GM19193 (cell line): Measurements from ENCODE around the gene WRAP53.
A peak's percentile ranks its signal among the peaks of the same experiment; 100 is the strongest.

Experiments used
- POLR2A ChIP-seq: IDR thresholded peaks from 4 replicates; pipeline ENCODE4 v1.6.1; 2011; ENCODE audit not compliant: insufficient read depth, insufficient read length; ENCODE audit errors: extremely low read depth

The WRAP53 gene

DNA sequence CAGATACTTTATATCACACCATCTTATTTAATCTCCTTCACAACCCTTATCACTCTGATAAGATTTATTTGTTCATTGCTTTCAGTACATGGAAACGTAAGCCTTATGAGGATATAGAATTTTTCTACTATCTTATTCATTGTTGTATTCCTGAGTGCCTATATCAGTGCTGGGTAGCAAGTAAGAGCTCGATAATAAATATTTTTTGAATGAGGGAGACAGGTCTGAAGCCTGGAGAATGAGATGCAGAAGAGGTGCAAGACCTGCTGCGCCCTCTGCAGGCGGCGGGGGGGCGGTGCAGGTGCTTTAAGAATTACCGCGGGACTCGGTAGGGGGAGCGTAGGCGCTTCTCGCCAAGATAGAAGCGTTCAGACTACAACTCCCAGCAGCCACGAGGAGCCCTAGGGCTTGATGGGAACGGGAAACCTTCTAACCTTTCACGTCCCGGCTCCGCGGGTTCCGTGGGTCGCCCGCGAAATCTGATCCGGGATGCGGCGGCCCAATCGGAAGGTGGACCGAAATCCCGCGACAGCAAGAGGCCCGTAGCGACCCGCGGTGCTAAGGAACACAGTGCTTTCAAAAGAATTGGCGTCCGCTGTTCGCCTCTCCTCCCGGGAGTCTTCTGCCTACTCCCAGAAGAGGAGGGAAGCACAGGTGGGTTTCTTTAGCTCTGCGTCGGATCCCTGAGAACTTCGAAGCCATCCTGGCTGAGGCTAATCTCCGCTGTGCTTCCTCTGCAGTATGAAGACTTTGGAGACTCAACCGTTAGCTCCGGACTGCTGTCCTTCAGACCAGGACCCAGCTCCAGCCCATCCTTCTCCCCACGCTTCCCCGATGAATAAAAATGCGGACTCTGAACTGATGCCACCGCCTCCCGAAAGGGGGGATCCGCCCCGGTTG lies at the start of gene WRAP53:
WRAP53 (plus strand) TSS at position 570 of the 900 bp plus-strand sequence; CDS start at position 742, 172 bp downstream.
- TF ChIP-seq POLR2A: peak; percentile 67

- TF ChIP-seq POLR2A: no peak
These were observed 47.5 kb upstream of the WRAP53 start for GRCh38 chr17:7640783-7641182.

DNA sequence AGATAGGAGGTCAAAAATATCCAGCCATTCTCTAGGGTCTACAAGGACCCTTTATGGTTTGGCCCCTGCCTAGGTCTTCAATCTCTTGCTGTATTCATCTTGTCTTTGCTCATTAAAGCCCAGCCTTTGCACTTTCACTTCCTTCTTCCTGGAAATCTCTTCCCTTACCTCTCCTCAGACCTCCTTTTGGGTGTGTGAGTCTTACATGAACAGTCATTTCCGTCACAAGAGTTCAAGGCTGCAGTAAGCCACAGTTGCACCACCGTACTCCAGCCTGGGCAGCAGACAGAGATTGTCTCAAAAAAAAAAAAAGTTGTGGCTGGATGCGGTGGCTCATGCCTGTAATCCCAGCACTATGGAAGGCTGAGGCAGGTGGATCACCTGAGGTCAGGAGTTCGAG lies 43.5 kb upstream of the WRAP53 start:
- TF ChIP-seq POLR2A: no peak

GRCh38 chr17:7646457-7646856 lies 41.8 kb upstream of the WRAP53 start:
- TF ChIP-seq POLR2A: no peak

- TF ChIP-seq POLR2A: no peak
These were observed 41.3 kb upstream of the WRAP53 start for GRCh38 chr17:7647018-7647417.

GRCh38 chr17:7650509-7651096 lies 37.7 kb upstream of the WRAP53 start, which contains the start of gene ATP1B2:
TSS of gene ATP1B2 (plus strand) at chr17:7650926. CDS start at chr17:7651519, 593 bp downstream.
- TF ChIP-seq POLR2A: no peak

- TF ChIP-seq POLR2A: no peak
These were observed 37.1 kb upstream of the WRAP53 start for GRCh38 chr17:7651097-7651664.

DNA sequence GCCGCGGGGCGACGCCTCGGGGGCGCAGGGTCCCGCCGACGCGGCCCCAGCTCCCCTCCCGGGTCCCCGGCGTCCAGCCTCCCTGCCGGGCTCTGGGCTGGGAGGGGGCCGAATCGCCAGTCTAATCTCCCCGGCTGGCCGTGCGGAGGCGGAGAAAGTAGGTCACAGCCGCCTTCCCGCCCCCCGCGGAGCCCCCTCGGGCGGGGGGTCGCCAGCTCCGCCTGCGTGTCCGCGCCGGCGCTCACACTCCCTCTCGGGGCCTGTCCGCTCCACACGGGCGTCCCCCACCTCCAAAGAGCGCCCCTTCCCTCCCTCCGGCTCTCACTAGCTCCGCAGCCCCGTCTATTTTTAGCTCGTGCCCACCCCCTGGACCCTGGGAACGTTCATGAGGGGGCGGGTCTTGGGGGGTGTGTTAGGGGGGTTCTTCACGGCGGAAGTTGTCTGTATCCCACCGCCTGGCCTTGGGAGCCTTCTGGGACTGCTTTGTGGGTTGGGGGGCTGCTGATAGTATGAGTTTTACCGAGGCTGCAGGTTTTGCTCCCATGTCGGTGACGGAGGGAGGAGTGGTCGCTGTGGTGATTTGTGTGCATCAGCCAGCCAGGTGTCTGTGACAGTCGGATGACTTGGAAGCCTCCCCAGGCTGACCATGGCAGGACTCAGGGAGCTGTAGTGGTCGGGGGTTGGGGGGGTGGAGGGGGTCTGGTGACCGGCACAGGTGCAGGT lies 36.5 kb upstream of the WRAP53 start:
- no peak for TF ChIP-seq POLR2A

DNA sequence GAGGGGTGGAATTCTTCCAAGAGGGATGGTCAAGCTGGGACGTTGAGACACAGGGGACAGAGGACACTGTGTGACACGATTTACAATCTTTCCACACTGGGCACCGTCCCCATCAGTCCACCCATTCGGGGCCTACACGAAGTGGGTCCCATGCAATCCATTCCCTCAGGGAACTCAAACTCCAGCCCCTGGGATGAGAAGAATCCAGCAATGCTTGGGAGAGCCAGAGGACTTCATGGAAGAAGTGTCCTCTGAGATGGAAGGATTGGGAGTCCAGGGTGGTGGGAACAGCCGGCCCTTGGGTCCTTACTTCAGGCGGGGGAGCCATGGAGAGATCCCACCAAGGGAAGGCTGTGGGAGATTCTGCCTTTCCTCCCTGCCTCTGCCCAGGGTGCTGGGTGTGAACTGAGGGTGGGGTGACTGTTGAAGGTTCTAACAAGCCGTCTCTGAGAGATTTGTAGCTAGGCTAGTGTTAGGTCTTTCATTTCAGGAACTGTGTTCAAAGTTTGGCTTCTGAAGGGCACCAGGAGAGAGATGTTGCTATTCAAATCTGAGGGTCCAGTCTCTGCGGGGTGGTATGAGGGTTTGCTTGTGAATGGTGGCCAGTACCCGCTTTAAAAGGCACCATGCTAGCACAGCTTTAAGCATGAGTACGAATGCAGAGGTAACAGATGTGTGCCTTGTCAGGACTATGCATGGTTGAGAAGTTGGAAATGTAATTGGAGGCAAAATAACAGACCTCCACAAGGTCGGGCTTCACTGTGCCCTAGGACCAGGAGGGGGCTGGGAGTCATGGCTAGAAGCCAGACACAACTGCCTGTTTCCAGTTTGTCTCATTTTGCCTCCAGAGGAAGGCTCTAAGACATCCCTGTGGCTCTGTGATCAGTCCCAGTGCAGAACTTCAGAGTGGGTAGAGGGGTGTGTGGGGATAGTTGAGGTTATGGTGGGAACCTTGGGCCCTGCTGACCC lies 35.6 kb upstream of the WRAP53 start:
- TF ChIP-seq POLR2A: no peak

DNA sequence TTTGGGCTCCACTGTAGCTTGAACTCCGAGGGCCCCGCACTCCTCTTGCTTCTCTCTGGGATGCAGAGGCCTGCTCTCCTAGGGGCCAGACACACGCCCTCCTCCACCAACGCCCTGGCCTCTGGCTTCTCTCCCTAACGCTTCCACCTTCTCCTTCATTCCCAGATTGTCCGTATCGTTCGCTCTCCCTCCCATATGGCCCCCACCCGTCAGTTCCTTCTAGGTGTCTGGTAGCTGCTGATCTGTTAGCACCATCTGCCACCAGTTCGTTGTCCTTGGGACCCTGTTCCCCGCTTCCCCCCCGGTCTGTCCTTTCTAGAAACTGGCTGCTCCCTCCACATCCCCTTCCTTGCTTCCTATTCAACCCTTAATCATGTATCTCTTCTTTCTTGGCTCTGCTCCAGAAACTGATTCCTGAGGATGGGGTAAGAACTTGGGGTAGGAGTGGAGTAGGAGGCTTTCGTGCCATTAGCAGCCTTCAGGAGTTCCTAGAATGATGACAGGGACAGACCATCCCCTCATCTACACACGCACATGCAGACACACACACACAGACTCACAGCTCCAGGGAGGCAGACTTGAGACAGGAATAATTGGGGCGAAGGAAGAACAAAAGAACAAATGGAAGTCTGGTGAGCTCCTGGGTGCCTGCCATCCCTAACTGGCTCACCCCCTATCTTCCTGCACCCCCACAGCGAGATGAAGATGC lies 33.3 kb upstream of the WRAP53 start:
- TF ChIP-seq POLR2A: no peak

GRCh38 chr17:7655541-7655840 lies 32.8 kb upstream of the WRAP53 start:
- no peak for TF ChIP-seq POLR2A

DNA sequence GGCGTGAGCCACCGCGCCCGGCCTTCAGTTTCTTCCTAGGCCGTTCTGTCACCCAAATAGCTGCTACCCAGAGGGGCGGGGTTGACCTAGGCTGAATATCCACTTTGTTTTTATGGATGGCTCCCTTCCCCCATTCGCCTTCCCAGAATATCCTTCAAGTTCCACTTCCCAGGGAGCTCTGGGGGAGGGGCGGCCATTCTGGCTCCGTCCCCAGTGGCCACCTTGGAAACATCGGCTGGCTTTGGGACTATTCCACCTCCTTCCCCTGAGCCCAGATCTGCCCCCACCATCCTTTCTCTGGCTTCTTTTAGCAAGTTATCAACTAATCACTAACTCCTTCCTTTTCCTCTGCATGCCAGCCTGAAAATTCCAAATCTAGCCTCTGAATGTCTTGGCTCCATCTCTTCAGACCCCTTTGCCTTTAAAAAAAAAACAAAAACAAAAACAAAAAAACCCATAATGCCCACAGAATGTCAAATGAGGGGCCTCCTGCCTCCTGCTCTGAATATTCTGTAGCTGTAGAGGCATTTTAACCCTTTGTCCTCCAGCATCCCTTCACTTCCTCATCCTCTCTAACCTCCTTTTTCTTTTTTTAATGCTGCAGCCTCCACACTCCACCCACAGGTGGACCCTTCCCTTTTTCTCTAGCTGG lies 31.2 kb upstream of the WRAP53 start:
- no peak for TF ChIP-seq POLR2A
